ENCODE measurements around the gene PRPF31. TPM values are rescaled to one million over a fixed set of nuclear protein-coding genes. Genes with fewer than 3 reads are reported as not detected.
"Not testable (repeated sequence)": the region's sequence is repeated elsewhere in the genome, so short reads cannot be mapped to it uniquely, and the experiment has no call there.

PRPF31 gene
- total RNA-seq, 5 donors from 2014 or later (not counting 1 experiment from before 2014, with no cell fraction given): 56.3 to 75.3 (median 69.8) TPM

DNA sequence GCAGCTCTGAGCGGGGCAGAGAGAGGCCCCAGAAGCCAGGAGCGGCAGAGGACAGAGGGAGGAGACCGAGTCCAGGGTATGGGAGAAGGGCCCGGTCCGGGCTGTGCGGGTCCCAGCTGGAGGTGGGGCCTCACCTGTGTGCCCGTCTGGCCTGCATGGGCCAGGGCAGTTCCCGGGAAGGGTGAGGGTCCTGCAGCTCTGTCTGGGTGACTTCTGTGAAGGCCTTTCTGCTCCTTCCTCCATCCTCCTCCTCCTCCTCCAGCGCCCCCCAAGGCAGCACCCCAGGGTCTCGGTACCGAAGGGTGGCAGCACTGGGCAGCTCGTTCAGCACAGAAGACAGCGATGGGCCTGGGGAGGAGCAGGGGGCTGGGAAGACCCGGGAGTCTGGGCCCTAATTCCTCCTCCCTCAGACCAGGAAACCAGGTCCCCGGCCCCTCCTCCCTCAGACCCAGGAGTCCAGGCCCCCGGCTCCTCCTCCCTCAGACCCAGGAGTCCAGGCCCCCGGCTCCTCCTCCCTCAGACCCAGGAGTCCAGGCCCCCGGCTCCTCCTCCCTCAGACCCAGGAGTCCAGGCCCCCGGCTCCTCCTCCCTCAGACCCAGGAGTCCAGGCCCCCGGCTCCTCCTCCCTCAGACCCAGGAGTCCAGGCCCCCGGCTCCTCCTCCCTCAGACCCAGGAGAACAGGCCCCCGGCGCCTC, 56.3 kb downstream of the PRPF31 start:
- H3K9me3 Mint-ChIP-seq; H3K9me3 ChIP-seq; H3K4me3 Mint-ChIP-seq; H3K36me3 ChIP-seq (ENCODE audit: control insufficient read depth in 2 of 2, extremely low read depth in 1 of 2, insufficient read depth in 1 of 2, low read length in 1 of 2); H3K4me3 ChIP-seq (ENCODE audit: control insufficient read depth in 1 of 2, extremely low read depth in 1 of 2, low read length in 1 of 2); H3K27ac ChIP-seq (ENCODE audit: low read length); ATAC-seq (replicated peaks in 1 of 4); DNase-seq; H3K27me3 Mint-ChIP-seq; H3K36me3 Mint-ChIP-seq; H3K27ac Mint-ChIP-seq; POLR2A ChIA-PET: not testable (repeated sequence)
- peaks cover 0 to 11% (median 7%) of the 10 kb centered on the region in 3 donors for H3K4me1 Mint-ChIP-seq
- H3K27me3 ChIP-seq (replicated peaks in 1 of 2; ENCODE audit: control insufficient read depth in 2 of 2, extremely low read depth in 1 of 2, insufficient read depth in 2 of 2, low read length in 1 of 2): peaks cover 0 to 11% of the 10 kb centered on the region in 2 experiments
- CTCF ChIA-PET: interaction anchor here in 1 of 2 donors (0.5 kb wide), 1 partner anchor 1899 kb away, joined by 3 read pairs; no protein-coding TSS in a partner anchor
- 91% methylated on average over 6 of the region's 23 CpGs for WGBS (ENCODE audit: insufficient coverage)
- H3K4me1 ChIP-seq (ENCODE audit: control insufficient read depth in 1 of 2, extremely low read depth in 1 of 2, insufficient read depth in 2 of 2, low read length in 2 of 2): peaks cover 0 to 15% of the 10 kb centered on the region in 2 experiments

- H3K27ac ChIP-seq (ENCODE audit: low read length): no peak within 1 kb of the TSS
- no peak within 1 kb of the TSS for H3K4me3 ChIP-seq (ENCODE audit: control insufficient read depth in 1 of 2, extremely low read depth in 1 of 2, low read length in 1 of 2)
- no peaks in the 10 kb centered on the region for H3K9me3 ChIP-seq
- peaks cover 0 to 11% of the 10 kb centered on the region in 2 experiments for H3K27me3 ChIP-seq (replicated peaks in 1 of 2; ENCODE audit: control insufficient read depth in 2 of 2, extremely low read depth in 1 of 2, insufficient read depth in 2 of 2, low read length in 1 of 2)
- 32% methylated on average over 8 of the region's 13 CpGs for WGBS (ENCODE audit: insufficient coverage)
- Mint-ChIP-seq H3K4me1 (peaks cover 0 to 11% (median 7%) of the 10 kb centered on the region in 3 donors), H3K4me3 (no peak within 1 kb of the TSS), H3K27me3 (no peaks in the 10 kb centered on the region), H3K36me3 (peaks cover 6% of the 10 kb centered on the region), H3K9me3 (no peaks in the 10 kb centered on the region), H3K27ac (no peak within 1 kb of the TSS)
- ChIA-PET POLR2A (interaction anchor here (0.6 kb wide), 2 partner anchors 28 to 38 kb away, joined by 3 read pairs; partner anchors contain the start of gene RPS9 (in 1 of the 2)), CTCF (no interaction called here)
- DNase-seq: no peak
- ATAC-seq (replicated peaks in 1 of 4): peak in 1 of 4 experiments; percentile 34
- H3K36me3 ChIP-seq (ENCODE audit: control insufficient read depth in 2 of 2, extremely low read depth in 1 of 2, insufficient read depth in 1 of 2, low read length in 1 of 2): no peaks in the 10 kb centered on the region
- H3K4me1 ChIP-seq (ENCODE audit: control insufficient read depth in 1 of 2, extremely low read depth in 1 of 2, insufficient read depth in 2 of 2, low read length in 2 of 2): peaks cover 0 to 15% of the 10 kb centered on the region in 2 experiments
These were observed 57.2 kb downstream of the PRPF31 start, which contains the start of gene TMC4 for GRCh38 chr19:54172471-54173358. Gene TMC4, minus strand, starts transcription at chr19:54173160. Its CDS starts 43 bp downstream, at chr19:54173117.

- Mint-ChIP-seq H3K36me3 (peaks cover 10% of the 10 kb centered on the region), H3K27me3 (no peaks in the 10 kb centered on the region), H3K4me3 (no peak overlapping the region), H3K27ac (no peak overlapping the region), H3K4me1 (peaks cover 0 to 7% (median 5%) of the 10 kb centered on the region in 3 donors), H3K9me3 (no peaks in the 10 kb centered on the region)
- ATAC-seq (replicated peaks in 1 of 4) (no peak), DNase-seq (no peak)
- H3K9me3 ChIP-seq: no peaks in the 10 kb centered on the region
- peaks cover 0 to 11% of the 10 kb centered on the region in 2 experiments for H3K27me3 ChIP-seq (replicated peaks in 1 of 2; ENCODE audit: control insufficient read depth in 2 of 2, extremely low read depth in 1 of 2, insufficient read depth in 2 of 2, low read length in 1 of 2)
- no peak overlapping the region for H3K4me3 ChIP-seq (ENCODE audit: control insufficient read depth in 1 of 2, extremely low read depth in 1 of 2, low read length in 1 of 2)
- no peaks in the 10 kb centered on the region for H3K36me3 ChIP-seq (ENCODE audit: control insufficient read depth in 2 of 2, extremely low read depth in 1 of 2, insufficient read depth in 1 of 2, low read length in 1 of 2)
- no peak overlapping the region for H3K27ac ChIP-seq (ENCODE audit: low read length)
- ChIA-PET CTCF (no interaction called here), POLR2A (interaction anchor here (0.6 kb wide), 2 partner anchors 27 to 37 kb away, joined by 3 read pairs; partner anchors contain the start of gene RPS9 (in 1 of the 2))
- H3K4me1 ChIP-seq (ENCODE audit: control insufficient read depth in 1 of 2, extremely low read depth in 1 of 2, insufficient read depth in 2 of 2, low read length in 2 of 2): peaks cover 0 to 12% of the 10 kb centered on the region in 2 experiments
- 38% methylated on average over 11 of the region's 15 CpGs for WGBS (ENCODE audit: insufficient coverage)
These were observed 57.8 kb downstream of the PRPF31 start for GRCh38 chr19:54173359-54173699.

- Histone ChIP-seq H3K4me3 (ENCODE audit: control insufficient read depth in 1 of 2, extremely low read depth in 1 of 2, low read length in 1 of 2) (no peak overlapping the region), H3K9me3 (no peaks in the 10 kb centered on the region), H3K27me3 (replicated peaks in 1 of 2; ENCODE audit: control insufficient read depth in 2 of 2, extremely low read depth in 1 of 2, insufficient read depth in 2 of 2, low read length in 1 of 2) (peaks cover 0 to 11% of the 10 kb centered on the region in 2 experiments), H3K36me3 (ENCODE audit: control insufficient read depth in 2 of 2, extremely low read depth in 1 of 2, insufficient read depth in 1 of 2, low read length in 1 of 2) (no peaks in the 10 kb centered on the region), H3K27ac (ENCODE audit: low read length) (no peak overlapping the region), H3K4me1 (ENCODE audit: control insufficient read depth in 1 of 2, extremely low read depth in 1 of 2, insufficient read depth in 2 of 2, low read length in 2 of 2) (peaks cover 0 to 9% of the 10 kb centered on the region in 2 experiments)
- POLR2A ChIA-PET: no interaction called here
- peaks cover 14% of the 10 kb centered on the region for H3K36me3 Mint-ChIP-seq
- no peaks in the 10 kb centered on the region for H3K27me3 Mint-ChIP-seq
- no peak overlapping the region for H3K27ac Mint-ChIP-seq
- no peaks in the 10 kb centered on the region for H3K9me3 Mint-ChIP-seq
- no peak overlapping the region for H3K4me3 Mint-ChIP-seq
- CTCF ChIA-PET: no interaction called here
- ATAC-seq (replicated peaks in 1 of 4): no peak
- peaks cover 0 to 5% (median 3%) of the 10 kb centered on the region in 3 donors for H3K4me1 Mint-ChIP-seq
- 89% methylated on average over 21 of the region's 25 CpGs for WGBS (ENCODE audit: insufficient coverage)
- DNase-seq: no peak
These were observed 58.6 kb downstream of the PRPF31 start for GRCh38 chr19:54173951-54174834.

GRCh38 chr19:54178581-54179261, 63.2 kb downstream of the PRPF31 start:
- ChIA-PET CTCF (no interaction called here), POLR2A (interaction anchor here in 1 of 2 donors (0.6 kb wide), 1 partner anchor 99 kb away, joined by 3 read pairs; no protein-coding TSS in a partner anchor)
- Histone ChIP-seq H3K27ac (ENCODE audit: low read length) (no peak overlapping the region), H3K4me1 (ENCODE audit: control insufficient read depth in 1 of 2, extremely low read depth in 1 of 2, insufficient read depth in 2 of 2, low read length in 2 of 2) (no peaks in the 10 kb centered on the region), H3K9me3 (no peaks in the 10 kb centered on the region), H3K36me3 (ENCODE audit: control insufficient read depth in 2 of 2, extremely low read depth in 1 of 2, insufficient read depth in 1 of 2, low read length in 1 of 2) (peaks cover 0 to 8% of the 10 kb centered on the region in 2 donors), H3K27me3 (replicated peaks in 1 of 2; ENCODE audit: control insufficient read depth in 2 of 2, extremely low read depth in 1 of 2, insufficient read depth in 2 of 2, low read length in 1 of 2) (peaks cover 0 to 3% of the 10 kb centered on the region in 2 experiments), H3K4me3 (ENCODE audit: control insufficient read depth in 1 of 2, extremely low read depth in 1 of 2, low read length in 1 of 2) (no peak overlapping the region)
- ATAC-seq (replicated peaks in 1 of 4): peak; percentile 77 to 99 (median 80)
- no peaks in the 10 kb centered on the region for H3K9me3 Mint-ChIP-seq
- no peaks in the 10 kb centered on the region for H3K4me1 Mint-ChIP-seq
- no peaks in the 10 kb centered on the region for H3K27me3 Mint-ChIP-seq
- DNase-seq: peak in 13 of 35 experiments; percentile 21 to 60 (median 36)
- WGBS (ENCODE audit: insufficient coverage): 93% methylated on average over 19 of the region's 23 CpGs
- no peak overlapping the region for H3K27ac Mint-ChIP-seq
- no peak overlapping the region for H3K4me3 Mint-ChIP-seq
- H3K36me3 Mint-ChIP-seq: peaks cover 17% of the 10 kb centered on the region

Measured in T-cell (primary cell).